PC-9 (cell line): ENCODE measurements around the gene SPG21.

Experiments
- EZH2 ChIP-seq: fragments of 200-600 bp; sonication (generic); IDR thresholded peaks from 2 replicates; pipeline ENCODE4 v1.8.0; 2017; ENCODE audit warnings: antibody characterized with exemption, low read depth
- TF ChIP-seq, protein P1 (sequence below): fragments of 200-600 bp; sonication (generic); conservative IDR thresholded peaks from 2 replicates; pipeline ENCODE4 v1.6.1; 2017; ENCODE audit warnings: mixed run types, antibody characterized with exemption, mild to moderate bottlenecking, moderate library complexity

- TF ChIP-seq, protein P1, sequence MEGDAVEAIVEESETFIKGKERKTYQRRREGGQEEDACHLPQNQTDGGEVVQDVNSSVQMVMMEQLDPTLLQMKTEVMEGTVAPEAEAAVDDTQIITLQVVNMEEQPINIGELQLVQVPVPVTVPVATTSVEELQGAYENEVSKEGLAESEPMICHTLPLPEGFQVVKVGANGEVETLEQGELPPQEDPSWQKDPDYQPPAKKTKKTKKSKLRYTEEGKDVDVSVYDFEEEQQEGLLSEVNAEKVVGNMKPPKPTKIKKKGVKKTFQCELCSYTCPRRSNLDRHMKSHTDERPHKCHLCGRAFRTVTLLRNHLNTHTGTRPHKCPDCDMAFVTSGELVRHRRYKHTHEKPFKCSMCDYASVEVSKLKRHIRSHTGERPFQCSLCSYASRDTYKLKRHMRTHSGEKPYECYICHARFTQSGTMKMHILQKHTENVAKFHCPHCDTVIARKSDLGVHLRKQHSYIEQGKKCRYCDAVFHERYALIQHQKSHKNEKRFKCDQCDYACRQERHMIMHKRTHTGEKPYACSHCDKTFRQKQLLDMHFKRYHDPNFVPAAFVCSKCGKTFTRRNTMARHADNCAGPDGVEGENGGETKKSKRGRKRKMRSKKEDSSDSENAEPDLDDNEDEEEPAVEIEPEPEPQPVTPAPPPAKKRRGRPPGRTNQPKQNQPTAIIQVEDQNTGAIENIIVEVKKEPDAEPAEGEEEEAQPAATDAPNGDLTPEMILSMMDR: no peak
- TF ChIP-seq EZH2: no peak
Observed at GRCh38 chr15:65020419-65020818, 30.7 kb upstream of the SPG21 start.
